Lower lobe of right lung (tissue), 2 donors: ENCODE results near the gene RCAN3. TPM values are rescaled to one million over a fixed set of nuclear protein-coding genes. Genes with fewer than 3 reads are reported as not detected.
A peak's percentile ranks its signal among the peaks of the same experiment; 100 is the strongest.

ENCODE experiments used
- ATAC-seq, 2 donors: fragments of 200-7000 bp; cut with Tn5 transposase; one replicate each; pipeline ENCODE4 v1.9.1; 2020 to 2022; ENCODE audit warnings: mild to moderate bottlenecking in 2 of 2, moderate library complexity in 2 of 2
- DNase-seq: peaks from one replicate; pipeline ENCODE4 v3.0.0-alpha.2; 2020
- H3K27ac ChIP-seq: fragments of 200-600 bp; one replicate; pipeline ENCODE4 v1.8.0; 2022
- H3K27me3 ChIP-seq: fragments of 200-600 bp; one replicate; pipeline ENCODE4 v1.8.0; 2022; ENCODE audit warnings: low read depth
- H3K36me3 ChIP-seq: fragments of 200-600 bp; one replicate; pipeline ENCODE4 v1.8.0; 2022; ENCODE audit warnings: mild to moderate bottlenecking
- H3K4me1 ChIP-seq: fragments of 200-600 bp; one replicate; pipeline ENCODE4 v1.8.0; 2022
- H3K4me3 ChIP-seq: fragments of 200-600 bp; one replicate; pipeline ENCODE4 v1.8.0; 2022; ENCODE audit warnings: mild to moderate bottlenecking
- H3K9me3 ChIP-seq: fragments of 200-600 bp; one replicate; pipeline ENCODE4 v1.8.0; 2022
- intact Hi-C: fragments of 100-400 bp; cut with DNase I; formaldehyde crosslinking; loops from one replicate; pipeline ENCODE4 v1.11.0; 2022
- total RNA-seq: library from RNA; stranded (reverse); fragmentation: NEBNext Ultra II Directional; extraction: Animal tissue kit (Norgen Biotek cat#: 25700); gene quantifications from one replicate; pipeline ENCODE4 v1.2.1, GENCODE V29; 2021
- TF ChIP-seq, protein P1 (sequence below): fragments of 200-600 bp; IDR thresholded peaks from one replicate; pipeline ENCODE4 v1.8.0; 2022; ENCODE audit warnings: antibody characterized with exemption, mild to moderate bottlenecking
- donor health status: DM: no; HTN: yes; CAD: no; lungs with severe emphysema.

The RCAN3 gene
- total RNA-seq, 1 donor from 2014 or later: 16.7 TPM

DNA sequence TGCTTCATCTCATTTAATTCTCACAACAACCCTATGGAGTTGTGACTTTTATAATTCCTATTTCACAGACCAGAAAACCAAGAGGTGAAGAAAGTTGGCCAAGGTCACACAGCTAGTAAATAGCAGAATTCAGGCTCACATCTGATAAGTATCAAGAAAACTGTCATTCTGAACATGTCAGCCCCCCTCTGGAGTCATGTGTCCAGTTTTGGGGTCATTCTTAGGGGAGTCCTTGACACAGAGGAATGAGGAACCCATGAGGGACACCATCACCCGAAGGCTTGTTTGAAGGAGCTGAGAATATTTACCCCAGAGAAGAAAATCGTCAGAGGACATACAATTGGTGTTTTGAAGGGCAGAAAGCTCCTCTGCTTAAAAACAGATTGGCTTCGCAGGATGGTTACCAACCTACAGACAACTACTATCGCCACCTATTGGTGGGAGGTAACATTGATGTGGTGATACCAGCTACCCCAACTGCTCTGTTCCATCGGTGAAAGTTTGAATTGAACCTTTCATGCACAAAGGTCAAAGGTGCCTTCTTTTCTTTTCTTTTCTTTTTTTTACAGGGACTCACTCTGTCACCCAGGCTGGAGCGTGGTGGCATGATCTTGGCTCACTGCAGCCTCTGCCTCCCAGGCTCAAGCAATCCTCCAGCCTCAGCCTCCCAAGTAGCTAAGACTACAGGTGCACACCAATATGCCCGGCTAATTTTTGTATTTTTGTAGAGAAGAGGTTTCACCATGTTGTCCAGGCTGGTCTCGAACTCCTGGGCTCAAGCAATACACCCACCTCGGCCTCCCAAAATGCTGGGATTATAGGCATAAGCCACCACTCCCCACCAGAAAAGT, 84.6 kb downstream of the RCAN3 start:
- Histone ChIP-seq H3K36me3 (no peaks in the 10 kb centered on the region), H3K4me3 (no peak overlapping the region), H3K9me3 (no peaks in the 10 kb centered on the region), H3K4me1 (peaks cover 4% of the 10 kb centered on the region), H3K27ac (no peak overlapping the region), H3K27me3 (peaks cover 4% of the 10 kb centered on the region)
- intact Hi-C loops: no loop called here
- ATAC-seq (peak; percentile 77 to 83), DNase-seq (no peak)
- TF ChIP-seq, protein P1, sequence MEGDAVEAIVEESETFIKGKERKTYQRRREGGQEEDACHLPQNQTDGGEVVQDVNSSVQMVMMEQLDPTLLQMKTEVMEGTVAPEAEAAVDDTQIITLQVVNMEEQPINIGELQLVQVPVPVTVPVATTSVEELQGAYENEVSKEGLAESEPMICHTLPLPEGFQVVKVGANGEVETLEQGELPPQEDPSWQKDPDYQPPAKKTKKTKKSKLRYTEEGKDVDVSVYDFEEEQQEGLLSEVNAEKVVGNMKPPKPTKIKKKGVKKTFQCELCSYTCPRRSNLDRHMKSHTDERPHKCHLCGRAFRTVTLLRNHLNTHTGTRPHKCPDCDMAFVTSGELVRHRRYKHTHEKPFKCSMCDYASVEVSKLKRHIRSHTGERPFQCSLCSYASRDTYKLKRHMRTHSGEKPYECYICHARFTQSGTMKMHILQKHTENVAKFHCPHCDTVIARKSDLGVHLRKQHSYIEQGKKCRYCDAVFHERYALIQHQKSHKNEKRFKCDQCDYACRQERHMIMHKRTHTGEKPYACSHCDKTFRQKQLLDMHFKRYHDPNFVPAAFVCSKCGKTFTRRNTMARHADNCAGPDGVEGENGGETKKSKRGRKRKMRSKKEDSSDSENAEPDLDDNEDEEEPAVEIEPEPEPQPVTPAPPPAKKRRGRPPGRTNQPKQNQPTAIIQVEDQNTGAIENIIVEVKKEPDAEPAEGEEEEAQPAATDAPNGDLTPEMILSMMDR: peak; percentile 75

DNA sequence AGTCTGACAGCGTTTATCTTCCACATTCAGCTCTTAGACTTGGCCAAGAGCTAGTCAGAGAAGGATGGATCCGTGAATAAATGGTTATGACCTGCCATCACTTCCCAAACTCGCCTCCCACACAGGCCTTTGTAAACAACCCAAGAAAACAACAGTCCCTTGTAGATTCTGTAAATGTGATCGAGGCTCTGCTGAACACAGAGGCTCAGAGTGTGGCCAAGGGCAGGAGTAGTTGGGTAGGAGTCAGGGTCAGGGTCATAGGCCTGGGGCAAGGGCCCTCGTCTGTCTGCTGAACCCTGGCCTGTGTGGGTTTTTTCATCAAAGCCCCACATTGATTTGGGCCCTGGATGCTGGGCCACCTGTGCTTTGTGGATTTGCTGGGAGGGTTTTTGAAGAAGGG, 85.9 kb downstream of the RCAN3 start:
- intact Hi-C loops: no loop called here
- Histone ChIP-seq H3K9me3 (no peaks in the 10 kb centered on the region), H3K36me3 (no peaks in the 10 kb centered on the region), H3K27me3 (peaks cover 4% of the 10 kb centered on the region), H3K4me3 (no peak overlapping the region), H3K27ac (no peak overlapping the region), H3K4me1 (peaks cover 4% of the 10 kb centered on the region)
- TF ChIP-seq, protein P1: no peak
- ATAC-seq (no peak), DNase-seq (no peak)

DNA sequence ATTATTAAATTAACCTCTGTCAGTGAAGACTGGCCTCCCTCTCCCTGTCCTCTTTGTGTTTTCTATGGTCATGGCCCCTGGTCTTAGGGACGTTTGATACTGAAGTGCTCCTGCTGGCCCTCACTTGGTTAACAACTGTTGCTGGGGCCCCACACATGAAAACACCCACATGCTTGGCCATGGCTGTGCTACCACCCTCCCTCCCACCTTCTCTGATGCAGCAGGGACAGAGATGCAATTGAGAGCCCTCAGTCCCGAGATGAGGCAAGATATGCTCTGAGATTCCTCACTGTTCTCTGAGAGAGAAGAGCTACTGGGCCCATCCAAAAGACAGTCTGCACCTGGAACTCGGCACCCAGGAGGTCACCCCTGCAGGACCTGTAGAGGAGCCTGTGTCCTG, 86.6 kb downstream of the RCAN3 start:
- no peaks in the 10 kb centered on the region for H3K9me3 ChIP-seq
- TF ChIP-seq, protein P1: no peak
- ATAC-seq (no peak), DNase-seq (no peak)
- peaks cover 4% of the 10 kb centered on the region for H3K27me3 ChIP-seq
- no peak overlapping the region for H3K4me3 ChIP-seq
- intact Hi-C loops: no loop called here
- H3K4me1 ChIP-seq: peaks cover 4% of the 10 kb centered on the region
- H3K27ac ChIP-seq: no peak overlapping the region
- H3K36me3 ChIP-seq: no peaks in the 10 kb centered on the region

Other genes starting within 250 kb of the RCAN3 start
- gene GRHL3, start 183.5 kb upstream of the RCAN3 start, total RNA-seq: 0.80 TPM
- 13.1 TPM for gene STPG1, start 89.1 kb upstream of the RCAN3 start, total RNA-seq
- gene NIPAL3, start 87.0 kb upstream of the RCAN3 start, total RNA-seq: 38.0 TPM
- gene NCMAP, start 53.3 kb downstream of the RCAN3 start, total RNA-seq: 9.2 TPM
- 115 TPM for gene SRRM1, start 140.5 kb downstream of the RCAN3 start, total RNA-seq
- 169 TPM for gene CLIC4, start 242.6 kb downstream of the RCAN3 start, total RNA-seq